HG02938 (cell line): Measurements from ENCODE around the gene ATG9B.
"Not testable (repeated sequence)": the region's sequence is repeated elsewhere in the genome, so short reads cannot be mapped to it uniquely, and the experiment has no call there.

Experiments used
- ATAC-seq: cut with Tn5 transposase; IDR thresholded peaks from one replicate; pipeline ENCODE4 v1.9.1; 2021; ENCODE audit warnings: mild to moderate bottlenecking, moderate library complexity; ENCODE audit not compliant: unreplicated experiment

The ATG9B gene

DNA sequence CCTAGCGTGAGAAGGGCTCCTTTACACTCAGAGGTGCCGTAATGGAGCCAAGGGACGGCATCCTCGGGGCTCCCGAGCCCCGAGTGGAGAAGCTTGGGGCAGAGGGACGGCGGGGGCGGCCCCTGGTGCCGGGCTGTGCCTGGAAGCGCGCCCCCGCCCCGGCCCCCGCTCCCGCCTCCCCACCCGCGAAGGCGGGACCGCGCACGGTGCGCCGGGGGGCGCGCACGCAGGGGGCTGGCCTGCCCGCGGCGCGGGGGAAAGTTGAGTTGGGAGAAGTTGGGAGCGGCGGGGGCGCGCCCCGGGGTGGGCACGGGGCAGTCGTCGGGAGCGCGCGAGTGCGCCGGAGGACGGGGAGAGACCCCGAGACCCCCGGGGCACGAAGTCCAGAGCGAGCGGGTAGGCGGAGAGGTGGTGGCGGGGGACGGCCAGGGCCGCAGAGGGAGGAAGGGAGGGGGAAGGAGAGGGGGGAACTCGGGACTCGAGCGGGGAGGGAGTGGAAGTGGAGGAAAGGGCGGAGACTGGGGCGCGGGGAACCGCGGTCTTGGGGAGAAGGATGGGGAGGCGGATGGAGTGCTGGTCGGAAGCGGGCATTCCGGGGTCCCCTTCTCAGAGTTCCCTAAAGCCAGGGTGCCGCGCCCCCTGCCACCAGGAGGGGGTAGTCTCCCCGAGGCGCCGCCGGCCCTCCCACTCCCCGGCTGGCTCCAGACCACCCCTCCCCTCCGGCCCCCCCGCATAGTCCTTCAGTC, 35.2 kb upstream of the ATG9B start, which contains the start of gene SLC4A2:
TSS of gene SLC4A2 (plus strand) at position 223 of the 746 bp plus-strand sequence. CDS start 2,399 bp downstream, outside the sequence.
- peak; percentile 22 for ATAC-seq

DNA sequence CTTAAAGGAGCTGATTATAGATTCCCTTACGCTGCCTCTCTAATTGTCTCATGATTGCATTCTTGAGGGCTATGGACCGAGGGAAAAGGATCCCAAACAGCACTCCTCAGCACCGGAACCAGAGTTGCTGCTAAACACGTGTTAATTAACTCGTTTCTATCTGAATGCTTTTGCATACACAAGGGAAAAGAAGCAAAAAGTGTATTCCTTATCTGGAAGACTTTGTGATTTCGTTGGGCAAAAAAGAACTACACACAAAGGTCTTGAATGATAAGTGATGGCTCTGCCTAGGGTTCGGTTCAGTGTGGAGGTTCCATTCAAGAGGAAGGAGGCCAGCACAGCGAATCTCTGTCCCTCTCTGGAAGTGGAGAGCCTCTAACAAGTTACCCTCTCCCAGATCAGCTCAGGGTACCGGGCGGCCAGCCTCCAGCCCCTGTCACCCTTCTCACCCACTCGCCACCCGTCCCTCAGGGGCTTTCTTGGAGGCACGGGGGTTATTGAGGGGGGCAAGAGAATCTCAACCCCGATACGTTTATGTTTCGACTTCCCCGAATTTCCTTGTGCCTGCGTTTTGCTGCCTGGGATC, 34.6 kb upstream of the ATG9B start:
- ATAC-seq: no peak

DNA sequence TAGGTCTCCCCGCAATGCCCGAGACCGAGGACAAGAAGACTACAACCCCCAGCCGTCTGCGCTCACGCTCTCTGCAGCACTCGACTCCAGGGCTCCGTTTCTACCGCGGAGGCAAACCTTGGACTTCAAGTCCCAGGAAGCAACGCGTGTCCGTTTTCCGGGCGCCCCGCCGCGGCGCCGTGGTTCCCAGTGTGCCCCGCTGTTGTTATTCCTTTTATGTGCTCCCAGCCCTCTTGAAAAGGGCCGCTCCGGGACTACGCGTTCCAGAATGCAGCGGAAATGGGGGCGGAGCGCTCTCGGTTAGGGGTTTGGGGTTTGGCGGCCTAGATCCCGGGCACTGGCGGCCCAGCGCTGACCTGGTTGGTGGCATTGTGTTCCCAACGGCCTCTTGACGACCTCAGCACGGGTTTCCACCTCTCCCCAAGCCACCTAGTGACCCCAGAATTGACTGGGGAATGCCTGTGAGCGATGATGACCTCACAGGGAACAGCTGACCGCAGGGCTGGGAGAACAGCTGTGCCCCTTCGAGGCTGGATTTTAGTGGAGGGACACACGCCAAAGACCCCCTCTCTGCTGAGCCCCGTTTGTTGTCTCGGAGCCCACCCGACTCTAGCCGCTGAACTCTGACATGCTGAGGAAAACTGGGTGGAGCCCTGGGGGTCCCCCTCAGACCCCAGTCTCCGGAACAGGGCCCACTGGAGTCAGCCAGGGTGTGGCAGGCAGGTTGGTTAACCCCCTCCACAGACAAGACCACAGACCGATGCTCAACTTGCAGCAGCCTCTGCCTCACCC, 33.9 kb upstream of the ATG9B start:
- ATAC-seq: peak; percentile 89

DNA sequence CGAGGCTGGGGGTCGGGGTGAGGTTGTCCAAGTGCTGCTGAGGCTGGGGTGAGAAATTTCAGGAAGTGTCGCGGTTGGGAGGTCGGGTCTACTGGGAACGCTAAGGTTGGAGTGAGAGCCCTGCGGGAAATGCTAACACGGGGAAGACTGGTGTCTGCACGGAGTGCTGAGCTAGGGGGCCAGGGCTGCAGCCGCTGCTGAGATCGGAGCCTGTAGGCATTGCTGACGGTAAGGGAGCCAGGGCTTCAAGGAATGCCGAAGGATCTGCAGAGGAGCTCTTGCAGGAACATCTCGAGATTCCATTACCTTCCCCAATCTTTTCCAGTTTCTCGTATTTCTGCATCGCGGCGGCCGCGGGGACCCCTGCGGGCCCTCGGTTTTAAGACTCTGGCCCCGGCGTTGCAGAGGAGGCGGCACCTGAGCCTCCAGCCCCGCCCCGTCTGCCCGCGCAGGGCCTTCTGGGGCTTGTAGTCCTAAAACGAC, 33.3 kb upstream of the ATG9B start, which contains the start of gene CDK5:
TSS of gene CDK5 (minus strand) at position 392 of the 483 bp plus-strand sequence. CDS start at position 343, 49 bp downstream.
- peak; percentile 6 for ATAC-seq

DNA sequence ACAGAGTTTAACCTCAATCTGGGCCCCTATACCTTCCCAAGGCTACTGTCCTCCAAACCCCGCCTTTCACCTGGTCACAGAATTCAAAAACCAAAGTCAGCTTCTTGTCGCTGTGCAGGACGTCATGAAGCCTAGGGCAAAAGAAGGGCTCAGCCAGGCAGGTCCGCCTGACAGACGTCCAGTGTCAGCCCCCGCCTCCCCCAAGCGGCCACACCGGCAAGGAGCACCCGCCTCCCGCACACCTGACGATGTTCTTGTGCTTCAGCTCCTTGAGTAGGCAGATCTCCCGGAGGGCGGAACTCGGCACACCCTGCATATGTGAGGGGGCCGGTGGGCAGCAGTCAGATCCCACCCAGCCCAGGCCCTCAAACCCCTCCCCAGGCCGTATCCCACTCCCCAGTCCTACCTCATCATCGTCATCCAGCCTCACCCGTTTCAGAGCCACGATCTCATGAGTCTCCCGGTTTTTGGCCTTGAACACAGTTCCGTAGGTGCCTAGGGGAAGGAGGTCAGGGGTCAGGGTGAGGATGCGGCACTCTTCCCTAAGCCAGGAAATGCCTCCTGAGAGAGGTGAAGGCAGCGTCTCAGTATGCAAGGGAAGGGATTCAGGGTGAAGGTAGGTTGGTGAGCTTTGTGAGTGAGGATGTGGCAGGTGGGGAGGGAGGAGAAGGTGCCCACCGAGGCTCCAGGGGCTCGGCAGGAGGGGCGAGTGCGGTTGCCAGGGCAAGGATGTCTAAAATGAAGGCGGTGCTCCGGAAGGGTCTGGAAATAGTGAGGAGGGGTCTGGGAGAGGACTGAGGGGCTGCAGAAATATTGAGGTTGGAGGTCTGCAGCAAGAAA, 32.6 kb upstream of the ATG9B start:
- no peak for ATAC-seq

DNA sequence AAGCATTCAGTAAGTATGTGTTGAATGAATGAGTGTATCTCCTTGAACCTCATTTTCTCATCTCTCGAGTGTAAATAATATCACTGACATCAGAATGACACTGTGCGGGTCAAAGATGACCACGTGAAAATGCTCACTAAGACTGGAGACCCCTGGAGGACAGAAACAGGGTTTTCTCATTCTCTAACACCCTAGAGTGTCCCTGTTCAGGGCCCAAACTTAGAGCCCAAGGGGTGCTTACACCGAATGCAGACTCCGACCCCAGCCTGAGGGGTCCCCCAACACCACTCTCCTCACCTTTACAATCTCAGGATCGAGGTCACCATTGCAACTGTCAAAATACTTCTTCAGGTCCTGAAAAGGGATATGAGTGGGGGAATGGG, 32.0 kb upstream of the ATG9B start:
- no peak for ATAC-seq

DNA sequence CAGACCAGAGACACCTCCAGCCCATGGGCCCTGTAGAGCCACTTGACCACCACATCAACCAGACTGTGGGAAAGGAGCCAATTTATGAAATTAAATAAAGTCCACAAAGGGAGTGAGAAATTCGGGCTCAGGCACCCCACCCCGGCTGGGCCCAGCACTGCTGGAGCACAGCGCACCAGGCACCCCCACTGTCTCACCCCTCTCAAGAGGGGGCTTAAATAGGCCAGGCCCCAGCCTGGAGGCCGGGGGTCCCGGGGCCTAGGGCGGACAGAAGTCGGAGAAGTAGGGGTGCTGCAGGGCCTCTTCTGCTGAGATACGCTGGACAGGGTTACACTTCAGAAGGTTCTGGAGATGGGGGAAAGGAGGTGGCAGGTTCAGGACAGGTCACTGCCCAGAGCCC, 29.5 kb upstream of the ATG9B start:
- ATAC-seq: no peak

DNA sequence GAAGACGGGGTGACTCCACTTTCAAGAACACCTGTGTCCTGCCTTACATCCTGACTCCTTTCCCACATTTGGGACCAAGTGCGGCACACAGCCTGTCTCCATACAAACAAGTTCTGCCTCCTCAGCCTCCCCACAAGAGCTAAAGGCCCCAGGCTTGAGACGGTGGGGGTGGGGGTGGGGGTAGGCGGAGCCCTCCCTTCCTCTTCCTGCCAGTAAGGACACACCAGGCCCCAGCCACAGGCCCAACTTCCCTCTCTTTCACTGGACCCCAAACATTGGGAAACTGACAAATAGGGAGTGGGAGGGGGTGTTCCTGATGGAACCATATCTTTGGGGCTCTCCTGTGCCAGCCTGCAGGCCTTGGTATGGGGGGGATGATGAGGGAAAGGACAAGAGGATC, 28.8 kb upstream of the ATG9B start:
- no peak for ATAC-seq

DNA sequence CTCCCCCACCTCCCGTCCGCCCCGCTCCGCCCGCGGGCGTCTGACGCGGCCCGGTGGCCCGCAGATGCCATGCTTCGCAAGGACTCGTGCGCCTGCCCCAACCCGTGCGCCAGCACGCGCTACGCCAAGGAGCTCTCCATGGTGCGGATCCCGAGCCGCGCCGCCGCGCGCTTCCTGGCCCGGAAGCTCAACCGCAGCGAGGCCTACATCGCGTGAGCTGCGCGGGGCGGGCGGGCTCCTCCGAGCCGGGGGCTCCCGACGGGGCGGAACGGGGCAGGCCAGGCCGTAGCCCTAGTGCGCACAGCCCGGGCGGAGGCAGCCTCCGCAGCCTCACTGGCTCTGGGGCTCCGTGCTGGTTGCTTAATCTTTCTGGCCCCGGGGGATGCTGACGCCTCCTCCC, 26.8 kb upstream of the ATG9B start:
- ATAC-seq: no peak

DNA sequence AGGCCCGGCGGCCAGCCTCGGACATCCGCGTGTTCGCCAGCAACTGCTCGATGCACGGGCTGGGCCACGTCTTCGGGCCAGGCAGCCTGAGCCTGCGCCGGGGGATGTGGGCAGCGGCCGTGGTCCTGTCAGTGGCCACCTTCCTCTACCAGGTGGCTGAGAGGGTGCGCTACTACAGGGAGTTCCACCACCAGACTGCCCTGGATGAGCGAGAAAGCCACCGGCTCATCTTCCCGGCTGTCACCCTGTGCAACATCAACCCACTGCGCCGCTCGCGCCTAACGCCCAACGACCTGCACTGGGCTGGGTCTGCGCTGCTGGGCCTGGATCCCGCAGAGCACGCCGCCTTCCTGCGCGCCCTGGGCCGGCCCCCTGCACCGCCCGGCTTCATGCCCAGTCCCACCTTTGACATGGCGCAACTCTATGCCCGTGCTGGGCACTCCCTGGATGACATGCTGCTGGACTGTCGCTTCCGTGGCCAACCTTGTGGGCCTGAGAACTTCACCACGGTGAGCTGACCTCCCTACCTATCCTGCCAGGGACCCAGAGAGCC, 24.7 kb upstream of the ATG9B start:
- no peak for ATAC-seq

DNA sequence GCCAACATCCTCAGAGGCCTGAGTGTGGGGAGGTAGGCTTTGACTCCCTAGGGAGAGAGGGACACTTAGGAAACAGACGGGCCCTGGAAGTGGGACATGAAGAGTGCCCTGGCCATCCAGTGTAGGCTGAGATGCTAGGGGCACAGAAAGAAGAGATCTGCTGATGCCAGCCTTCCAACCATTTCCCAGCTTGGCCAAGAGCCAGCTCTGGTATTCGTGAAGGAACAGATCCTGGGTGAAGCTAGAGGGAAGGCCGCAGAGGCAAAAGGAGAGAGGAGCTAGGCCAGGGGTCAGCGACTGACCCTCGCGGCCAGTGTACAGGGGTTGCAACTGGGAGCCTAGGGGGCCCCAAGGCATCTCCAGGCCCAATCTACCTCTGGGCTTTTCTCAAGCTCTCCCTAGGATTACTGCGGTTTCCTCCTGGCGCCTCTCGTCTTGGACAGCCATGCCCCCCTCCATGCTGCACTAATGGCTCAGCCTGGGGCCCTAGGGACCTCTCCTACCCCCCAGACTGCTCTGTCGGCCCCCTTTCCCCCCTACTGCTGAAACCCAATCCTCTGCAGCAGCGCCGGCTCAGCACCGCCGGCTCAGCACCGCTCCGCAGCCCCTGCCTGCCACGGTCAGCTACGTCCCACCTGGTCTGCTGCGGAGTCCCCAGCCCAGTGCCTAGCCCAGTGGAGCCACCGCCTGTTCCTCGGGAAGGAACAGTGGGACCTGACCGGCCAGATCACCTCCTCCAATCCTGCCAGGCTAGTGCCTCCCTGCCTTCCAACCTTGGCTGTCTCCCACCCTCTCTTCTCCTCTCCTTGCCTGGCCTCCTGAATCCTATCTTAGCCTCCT, 23.9 kb upstream of the ATG9B start, which contains the start of gene ASIC3:
TSS of gene ASIC3 (plus strand) at position 556 of the 840 bp plus-strand sequence. CDS start 355 bp downstream, outside the sequence.
- no peak for ATAC-seq

DNA sequence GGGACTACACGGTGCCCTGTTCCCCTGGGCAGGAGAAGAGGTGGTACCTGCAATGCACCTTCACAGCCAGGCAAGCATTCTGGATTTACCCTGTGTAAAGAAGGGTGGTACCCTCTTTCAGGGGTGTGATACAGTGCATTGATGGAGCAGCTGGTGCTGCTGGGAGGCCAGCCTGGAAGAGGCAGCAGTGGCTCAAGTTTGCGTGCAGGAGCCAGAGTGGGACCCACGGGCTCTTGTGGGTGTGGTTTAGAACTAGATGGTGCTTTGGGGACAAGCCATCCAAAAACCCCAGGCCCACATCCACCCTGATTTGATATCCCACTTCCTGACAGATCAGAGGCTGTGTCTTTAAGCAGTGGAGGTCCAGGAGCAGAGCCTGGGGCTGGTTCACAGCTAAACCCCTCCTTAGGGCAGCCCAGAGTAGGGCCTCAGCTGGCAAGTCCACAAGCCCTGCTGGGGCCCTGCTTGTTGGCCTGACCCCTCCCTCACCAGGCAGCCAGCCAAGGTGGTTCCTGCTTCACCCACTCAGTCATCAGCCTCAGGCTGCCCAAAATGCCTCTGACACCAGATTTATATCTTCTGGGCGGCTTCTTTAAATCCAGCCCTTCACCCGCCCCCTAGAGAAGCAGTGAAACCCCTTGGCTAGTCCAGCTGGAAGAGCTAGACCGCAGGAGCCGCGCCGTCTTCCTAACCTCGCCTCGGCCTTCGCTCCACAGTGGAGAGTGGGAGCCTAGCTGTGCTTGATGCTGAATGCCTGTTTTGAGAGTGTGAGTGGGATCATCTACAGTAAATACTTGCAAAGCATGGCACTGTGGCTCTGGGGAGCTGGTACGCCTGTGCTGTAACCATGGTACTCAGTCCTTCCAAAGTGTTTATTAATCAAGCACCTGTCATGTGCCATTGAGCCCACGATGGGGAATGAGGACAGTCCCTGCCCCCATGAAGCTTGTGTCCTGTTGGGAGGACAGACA, 22.6 kb upstream of the ATG9B start:
- no peak for ATAC-seq

DNA sequence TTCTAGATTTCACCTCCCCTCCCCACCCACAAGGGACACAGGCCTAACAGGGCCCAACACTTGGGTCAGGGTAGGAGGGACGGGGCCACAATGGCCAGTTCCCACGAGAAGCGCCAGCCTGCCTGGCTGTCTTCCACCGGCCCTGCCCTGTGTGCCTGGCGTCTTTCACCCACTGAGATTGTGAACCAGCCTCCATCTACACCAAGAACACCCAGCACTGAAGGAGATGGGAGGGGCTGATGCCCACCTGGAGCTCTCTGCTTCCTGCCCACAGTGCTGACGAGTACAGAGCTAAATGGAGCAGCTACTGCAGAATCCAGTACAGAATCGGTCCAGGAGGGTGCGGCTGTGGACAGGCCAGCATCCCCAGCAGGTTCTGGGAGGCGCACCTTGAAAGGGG, 21.7 kb upstream of the ATG9B start:
- ATAC-seq: no peak

DNA sequence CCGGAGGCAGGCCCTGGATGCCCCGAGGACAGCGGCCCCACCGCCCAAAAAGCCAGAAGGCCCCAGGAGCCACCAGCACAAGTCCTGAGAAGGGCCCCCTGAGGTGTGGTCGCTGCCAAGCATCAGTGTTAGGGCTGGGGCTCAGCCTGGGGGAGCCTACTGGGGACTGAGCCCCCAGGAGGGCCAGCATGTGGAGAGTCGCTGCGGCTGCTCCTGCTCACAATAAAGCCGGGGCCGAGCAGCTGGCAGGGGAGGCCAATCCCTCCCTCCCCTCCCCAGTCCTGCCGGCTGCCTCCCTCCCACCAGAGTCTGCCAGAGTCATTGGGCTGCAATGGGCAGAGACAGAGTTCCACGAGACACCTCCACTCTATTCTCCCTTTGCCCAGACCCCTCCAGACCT, 21.0 kb upstream of the ATG9B start:
- no peak for ATAC-seq

DNA sequence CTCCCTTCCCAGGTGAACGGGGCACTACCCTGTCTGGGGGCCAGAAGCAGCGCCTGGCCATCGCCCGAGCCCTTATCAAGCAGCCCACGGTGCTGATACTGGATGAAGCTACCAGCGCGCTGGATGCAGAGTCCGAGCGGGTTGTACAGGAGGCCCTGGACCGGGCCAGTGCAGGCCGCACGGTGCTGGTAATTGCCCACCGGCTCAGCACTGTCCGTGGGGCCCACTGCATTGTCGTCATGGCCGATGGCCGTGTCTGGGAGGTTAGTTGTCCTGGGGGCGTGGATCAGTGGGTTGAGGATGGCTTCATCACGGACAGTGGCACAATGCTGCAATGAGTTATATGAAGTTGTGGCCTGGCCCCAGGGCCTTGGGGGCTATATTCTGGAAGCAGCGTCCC, 19.7 kb upstream of the ATG9B start:
- ATAC-seq: no peak

DNA sequence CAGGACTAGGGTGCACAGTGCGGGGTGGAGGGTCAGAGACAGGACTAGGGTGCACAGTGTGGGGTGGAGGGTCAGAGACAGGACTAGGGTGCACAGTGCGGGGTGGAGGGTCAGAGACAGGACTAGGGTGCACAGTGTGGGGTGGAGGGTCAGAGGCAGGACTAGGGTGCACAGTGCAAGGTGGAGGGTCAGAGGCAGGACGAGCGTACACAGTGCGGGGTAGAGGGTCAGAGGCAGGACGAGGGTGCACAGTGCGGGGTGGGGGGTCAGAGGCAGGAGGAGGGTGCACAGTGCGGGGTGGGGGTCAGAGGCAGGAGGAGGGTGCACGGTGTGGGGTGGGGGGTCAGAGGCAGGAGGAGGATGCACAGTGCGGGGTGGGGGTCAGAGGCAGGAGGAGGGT, 19.2 kb upstream of the ATG9B start:
- ATAC-seq: not testable (repeated sequence)

DNA sequence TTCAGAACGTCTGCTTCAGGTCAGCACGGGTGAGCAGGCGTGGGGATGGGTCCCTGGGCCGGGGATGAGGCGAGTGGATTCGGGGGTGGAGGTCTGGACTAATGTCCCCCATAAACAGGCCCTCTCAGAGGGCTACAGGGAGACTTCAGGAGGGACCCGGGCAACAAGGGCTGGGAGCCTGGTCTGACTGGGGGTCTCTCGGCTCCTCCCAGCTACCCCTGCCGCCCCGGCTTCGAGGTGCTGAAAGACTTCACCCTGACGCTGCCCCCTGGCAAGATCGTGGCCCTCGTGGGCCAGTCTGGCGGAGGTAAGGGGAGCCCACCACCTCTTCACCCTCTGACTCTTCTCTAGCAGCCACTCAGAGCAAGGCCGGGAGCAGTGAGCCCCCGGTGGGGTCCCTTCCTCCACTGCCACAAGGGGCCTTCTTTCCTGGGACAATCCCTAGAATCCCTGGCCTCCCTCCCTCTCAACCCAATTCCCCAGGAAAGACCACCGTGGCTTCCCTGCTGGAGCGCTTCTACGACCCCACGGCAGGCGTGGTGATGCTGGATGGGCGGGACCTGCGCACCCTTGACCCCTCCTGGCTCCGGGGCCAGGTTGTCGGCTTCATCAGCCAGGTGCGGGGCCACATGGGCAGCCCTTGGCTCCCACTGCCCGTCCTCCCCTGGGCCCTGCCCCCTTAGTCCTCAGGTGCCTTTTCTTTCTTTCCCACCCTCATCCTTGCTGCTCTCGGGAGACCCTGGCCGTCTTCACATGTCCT, 16.5 kb upstream of the ATG9B start:
- no peak for ATAC-seq
